Fibroblast of peridontal ligament (primary cell): ENCODE results near the gene SEPTIN12.

Experiments used
- DNase-seq: peaks from one replicate; pipeline ENCODE4 v3.0.0-alpha.2; 2010; ENCODE audit errors: extremely low read depth

Gene SEPTIN12

DNA sequence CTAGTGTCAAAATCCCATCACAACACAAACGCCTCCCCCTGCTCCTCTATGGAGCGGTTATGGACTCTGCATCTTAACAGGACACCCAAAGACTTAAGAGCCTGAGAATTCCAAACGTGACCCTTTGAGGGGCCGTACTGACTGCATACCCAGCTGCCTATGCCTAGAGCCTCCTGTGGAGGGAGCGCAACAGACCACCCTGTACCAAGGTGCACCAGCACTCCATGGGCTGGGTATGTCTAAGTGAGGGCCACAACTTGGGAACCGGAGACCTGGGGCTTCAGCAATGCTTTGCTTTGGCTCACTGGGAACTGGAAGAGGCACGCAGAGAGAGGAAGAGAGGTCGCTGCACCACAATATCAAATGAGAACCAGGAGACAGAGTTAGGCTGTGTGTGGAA, 59.5 kb downstream of the SEPTIN12 start:
- no peak for DNase-seq
